Mononuclear cell (primary cell): Measurements from ENCODE around the gene SLC16A5. TPM values are rescaled to one million over a fixed set of nuclear protein-coding genes. Genes with fewer than 3 reads are reported as not detected.
"Not testable (repeated sequence)": the region's sequence is repeated elsewhere in the genome, so short reads cannot be mapped to it uniquely, and the experiment has no call there.

ENCODE experiments used
- H3K27me3 ChIP-seq: 2 replicates; pipeline ENCODE4 v1.6.0; 2011; ENCODE audit warnings: low read length, control low read depth; ENCODE audit not compliant: insufficient read depth
- H3K4me1 ChIP-seq: 2 replicates; pipeline ENCODE4 v1.5.1; 2011; ENCODE audit warnings: mild to moderate bottlenecking, low read length, control low read depth; ENCODE audit not compliant: insufficient read depth
- H3K4me3 ChIP-seq: 2 replicates; pipeline ENCODE4 v1.5.1; 2011; ENCODE audit warnings: mild to moderate bottlenecking, low read length, moderate library complexity
- H3K9me3 ChIP-seq: 2 replicates; pipeline ENCODE4 v1.5.1; 2011; ENCODE audit warnings: low read depth, mild to moderate bottlenecking, control low read depth, low read length
- total RNA-seq: library from RNA; depleted of rRNA; stranded (reverse); fragments of >200 nt; gene quantifications from one replicate; pipeline ENCODE4 v1.2.3, GENCODE V29; 2012

The SLC16A5 gene
- total RNA-seq, 1 donor: 13.0 TPM

DNA sequence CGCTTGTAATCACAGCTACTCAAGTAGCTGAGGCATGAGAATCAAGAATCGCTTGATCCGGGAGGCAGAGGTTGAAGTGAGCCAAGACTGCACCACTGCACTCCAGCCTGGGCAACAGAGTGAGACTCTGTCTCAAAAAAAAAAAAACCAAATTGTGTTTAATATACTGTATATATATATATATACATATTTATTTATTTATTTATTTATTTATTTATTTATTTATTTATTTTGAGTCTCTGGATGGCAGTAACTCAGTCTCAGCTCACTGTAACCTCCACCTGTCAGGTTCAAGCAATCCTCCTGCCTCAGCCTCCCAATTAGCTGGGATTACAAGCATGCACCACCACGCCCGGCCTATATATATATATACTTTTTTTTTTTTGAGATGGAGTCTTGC lies 14.8 kb upstream of the SLC16A5 start:
- H3K4me3 ChIP-seq, H3K27me3 ChIP-seq, H3K9me3 ChIP-seq: not testable (repeated sequence)
- peaks cover 25% of the 10 kb centered on the region for H3K4me1 ChIP-seq

DNA sequence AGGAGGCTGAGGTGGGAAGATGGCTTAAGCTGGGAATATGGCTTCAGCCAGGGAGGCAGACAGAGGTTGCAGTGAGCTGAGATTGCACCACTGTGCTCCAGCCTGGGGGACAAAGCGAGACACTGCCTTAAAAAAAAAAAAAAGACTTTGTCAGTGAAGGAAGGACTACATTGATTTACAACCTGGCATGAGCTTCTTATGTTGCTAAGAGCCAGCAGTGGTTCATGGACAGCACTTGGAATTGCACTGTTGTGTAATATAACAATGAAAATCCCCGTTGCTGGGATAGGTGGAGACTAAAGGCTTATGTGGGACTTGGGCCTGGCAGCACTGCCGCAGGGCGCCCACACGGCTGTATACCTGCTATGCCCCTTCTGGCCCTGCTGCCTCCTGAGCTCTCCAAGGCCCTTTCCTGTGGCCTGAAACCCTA lies 14.1 kb upstream of the SLC16A5 start:
- Histone ChIP-seq H3K27me3 (no peaks in the 10 kb centered on the region), H3K4me3 (no peak overlapping the region), H3K9me3 (no peaks in the 10 kb centered on the region), H3K4me1 (peaks cover 32% of the 10 kb centered on the region)

DNA sequence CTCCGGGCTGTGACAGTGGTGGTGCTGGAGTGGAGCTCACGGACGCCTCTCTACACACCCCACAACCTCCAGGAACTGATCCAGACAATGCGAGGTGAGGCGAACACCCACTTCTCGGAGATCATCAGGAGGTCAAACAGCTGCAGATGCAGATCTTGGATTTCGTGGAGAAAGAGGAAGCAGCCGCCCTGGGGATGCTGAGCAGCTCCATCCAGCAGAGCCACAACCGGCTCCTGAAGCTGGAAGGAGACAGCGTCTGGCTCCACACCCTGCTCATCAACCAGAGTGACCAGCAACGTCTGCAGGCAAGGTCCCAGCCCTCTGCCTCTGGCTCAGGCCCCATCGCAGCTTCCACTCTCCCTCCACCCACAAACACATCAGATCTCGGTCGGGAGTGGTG lies 13.2 kb upstream of the SLC16A5 start:
- H3K9me3 ChIP-seq: no peaks in the 10 kb centered on the region
- H3K4me1 ChIP-seq: peaks cover 32% of the 10 kb centered on the region
- no peak overlapping the region for H3K4me3 ChIP-seq
- no peaks in the 10 kb centered on the region for H3K27me3 ChIP-seq

DNA sequence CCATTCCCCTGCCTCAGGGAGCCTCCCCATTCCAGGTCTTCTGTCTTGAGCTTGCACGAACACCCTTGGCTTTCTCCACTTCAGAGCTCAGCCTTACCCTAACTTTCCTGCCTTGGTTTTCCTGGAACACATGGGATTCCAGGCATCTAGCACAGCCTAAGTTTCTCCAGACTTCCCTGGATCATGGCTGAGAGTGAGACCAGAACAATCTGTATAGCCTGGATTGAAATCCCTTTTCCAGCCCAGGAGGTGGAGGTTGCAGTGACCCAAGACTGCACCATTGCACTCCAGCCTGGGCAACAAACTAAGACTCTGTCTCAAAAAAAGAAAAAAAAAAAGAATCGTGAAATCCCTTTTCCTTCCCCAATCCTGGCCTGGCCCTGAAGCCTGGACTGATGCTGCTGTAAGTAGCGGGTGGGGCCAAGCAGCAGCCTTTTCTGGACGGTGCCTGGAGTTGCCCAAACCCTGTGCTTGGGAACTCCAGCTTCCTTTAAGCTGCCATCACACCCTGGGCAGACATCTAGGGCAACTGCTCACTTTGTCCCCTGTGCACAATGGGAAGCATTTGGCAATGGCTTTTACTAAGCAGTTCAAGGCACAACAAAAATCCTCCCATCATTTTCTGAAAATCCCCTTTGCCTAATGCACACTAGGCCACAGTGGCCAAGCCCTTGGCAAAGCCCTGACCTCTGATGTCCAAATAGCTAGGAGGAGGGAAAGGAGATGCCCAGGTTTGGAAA lies 12.0 kb upstream of the SLC16A5 start:
- Histone ChIP-seq H3K4me3 (no peak overlapping the region), H3K27me3 (no peaks in the 10 kb centered on the region), H3K4me1 (peaks cover 35% of the 10 kb centered on the region), H3K9me3 (no peaks in the 10 kb centered on the region)

DNA sequence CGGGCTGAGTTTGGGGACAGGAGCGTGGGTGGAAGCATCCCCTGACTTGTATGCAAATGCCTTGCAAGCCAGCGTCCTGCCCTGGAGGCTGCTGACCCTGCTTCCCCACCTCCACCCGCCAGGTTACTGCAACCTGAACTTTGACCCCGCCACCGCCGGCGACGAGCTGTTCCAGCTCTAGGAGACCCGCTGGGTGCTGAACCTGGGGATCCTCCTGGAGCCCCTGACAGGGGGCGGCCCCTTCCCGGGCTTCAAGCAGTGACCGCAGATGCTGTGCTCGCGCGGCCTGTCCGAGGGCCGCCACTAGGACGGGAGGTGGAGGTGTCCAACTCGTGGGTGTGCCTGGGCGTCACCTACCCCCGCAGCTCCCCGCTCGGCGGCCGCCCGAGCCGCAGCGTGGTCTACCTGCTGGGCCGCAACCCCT lies 10.7 kb upstream of the SLC16A5 start:
- Histone ChIP-seq H3K4me1 (peaks cover 40% of the 10 kb centered on the region), H3K27me3 (no peaks in the 10 kb centered on the region), H3K9me3 (no peaks in the 10 kb centered on the region), H3K4me3 (peak overlapping the region; percentile 4)

DNA sequence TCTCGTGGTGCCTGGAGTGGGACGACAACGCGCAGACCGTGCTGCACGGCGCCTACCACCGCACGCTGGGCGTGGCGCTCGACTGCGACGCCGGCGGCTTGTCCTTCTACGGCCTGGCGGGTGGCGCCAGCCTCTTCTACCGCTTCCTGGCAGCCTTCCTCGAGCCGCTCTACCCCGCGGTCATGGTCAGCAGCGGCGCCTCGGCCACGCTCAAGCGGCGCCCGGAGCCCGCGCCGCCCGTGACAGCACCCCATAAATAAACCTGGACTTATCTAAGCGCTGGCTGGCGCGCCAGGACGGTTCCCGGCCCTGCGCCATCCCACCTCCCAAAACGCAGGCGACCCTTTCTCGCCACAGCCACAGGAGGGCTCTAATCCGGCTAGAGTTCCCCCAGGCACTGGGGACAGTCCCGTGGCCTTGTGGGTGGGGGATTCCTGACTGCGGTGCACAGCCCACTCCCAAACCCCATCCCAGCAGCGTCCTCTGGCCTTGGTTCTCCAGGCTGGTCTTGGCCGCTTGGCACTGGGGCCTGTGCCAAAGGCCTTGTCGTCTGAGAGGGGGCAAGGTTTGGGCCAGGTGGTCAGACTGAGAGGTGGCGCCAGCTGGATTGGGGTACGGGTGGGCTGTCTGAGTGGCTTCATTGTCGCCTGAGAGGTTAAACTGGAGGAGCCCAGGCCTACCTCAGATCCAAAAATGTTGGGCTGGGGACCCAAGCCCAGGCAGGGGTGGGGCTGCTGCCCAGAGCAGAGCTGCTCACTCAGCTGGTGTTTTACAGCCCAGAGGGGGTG lies 10.1 kb upstream of the SLC16A5 start:
- no peaks in the 10 kb centered on the region for H3K9me3 ChIP-seq
- H3K27me3 ChIP-seq: no peaks in the 10 kb centered on the region
- peaks cover 40% of the 10 kb centered on the region for H3K4me1 ChIP-seq
- peak overlapping the region; percentile 4 for H3K4me3 ChIP-seq

DNA sequence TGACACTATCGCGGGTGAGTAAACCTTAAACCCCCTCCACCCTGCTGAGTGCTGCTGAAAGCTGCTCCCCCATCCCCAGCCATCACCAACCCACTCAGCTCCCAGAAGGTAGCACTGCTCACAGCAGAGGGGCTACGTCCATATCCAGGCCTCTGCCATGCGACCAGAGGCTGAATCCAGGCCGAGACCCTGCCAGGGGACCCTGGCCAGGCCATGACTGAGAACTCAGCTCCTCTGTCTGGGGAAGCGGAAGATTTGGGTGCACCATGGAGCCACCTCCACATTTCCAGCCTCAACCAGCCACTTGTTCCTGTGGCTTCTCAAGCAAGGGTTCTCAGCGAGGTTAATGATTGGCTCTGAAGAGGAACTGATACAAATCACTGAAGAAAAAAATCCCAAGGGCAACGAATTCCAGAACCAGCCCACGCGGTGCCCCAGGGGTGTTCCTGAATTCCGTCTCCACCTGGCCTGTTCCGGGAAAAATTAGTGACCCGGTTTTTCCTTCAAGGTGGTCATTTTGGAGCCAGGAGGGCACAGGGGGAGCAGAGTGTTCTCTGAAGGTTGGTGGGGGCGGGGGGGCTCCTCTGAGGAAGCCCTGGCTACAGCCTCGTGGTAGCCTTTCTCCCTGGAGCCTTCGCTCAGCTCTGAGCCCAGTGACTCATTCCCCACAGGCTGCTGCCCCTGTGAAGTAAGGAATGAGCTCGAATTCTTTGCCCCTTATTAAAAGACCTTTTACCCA lies 9.3 kb upstream of the SLC16A5 start:
- Histone ChIP-seq H3K27me3 (no peaks in the 10 kb centered on the region), H3K4me1 (peaks cover 40% of the 10 kb centered on the region), H3K9me3 (no peaks in the 10 kb centered on the region), H3K4me3 (no peak overlapping the region)

DNA sequence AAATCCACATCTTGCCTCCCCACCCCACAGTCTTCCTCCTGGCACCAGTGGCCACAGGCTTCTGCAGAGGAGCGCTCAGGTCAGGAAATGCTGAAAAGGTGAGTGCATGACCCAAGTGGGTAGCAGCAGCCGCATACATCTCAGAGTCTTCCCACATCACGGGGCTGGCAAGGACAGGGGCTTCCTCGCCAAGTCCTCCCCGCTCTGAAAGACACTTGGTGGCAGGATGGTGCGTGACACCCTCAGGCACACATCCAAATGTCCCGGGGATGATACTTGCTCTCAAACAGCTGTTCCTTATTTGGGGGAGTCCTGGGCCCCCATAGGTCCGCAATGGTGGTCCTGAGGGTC lies 8.8 kb upstream of the SLC16A5 start:
- Histone ChIP-seq H3K4me1 (peaks cover 40% of the 10 kb centered on the region), H3K27me3 (no peaks in the 10 kb centered on the region), H3K9me3 (no peaks in the 10 kb centered on the region), H3K4me3 (no peak overlapping the region)

DNA sequence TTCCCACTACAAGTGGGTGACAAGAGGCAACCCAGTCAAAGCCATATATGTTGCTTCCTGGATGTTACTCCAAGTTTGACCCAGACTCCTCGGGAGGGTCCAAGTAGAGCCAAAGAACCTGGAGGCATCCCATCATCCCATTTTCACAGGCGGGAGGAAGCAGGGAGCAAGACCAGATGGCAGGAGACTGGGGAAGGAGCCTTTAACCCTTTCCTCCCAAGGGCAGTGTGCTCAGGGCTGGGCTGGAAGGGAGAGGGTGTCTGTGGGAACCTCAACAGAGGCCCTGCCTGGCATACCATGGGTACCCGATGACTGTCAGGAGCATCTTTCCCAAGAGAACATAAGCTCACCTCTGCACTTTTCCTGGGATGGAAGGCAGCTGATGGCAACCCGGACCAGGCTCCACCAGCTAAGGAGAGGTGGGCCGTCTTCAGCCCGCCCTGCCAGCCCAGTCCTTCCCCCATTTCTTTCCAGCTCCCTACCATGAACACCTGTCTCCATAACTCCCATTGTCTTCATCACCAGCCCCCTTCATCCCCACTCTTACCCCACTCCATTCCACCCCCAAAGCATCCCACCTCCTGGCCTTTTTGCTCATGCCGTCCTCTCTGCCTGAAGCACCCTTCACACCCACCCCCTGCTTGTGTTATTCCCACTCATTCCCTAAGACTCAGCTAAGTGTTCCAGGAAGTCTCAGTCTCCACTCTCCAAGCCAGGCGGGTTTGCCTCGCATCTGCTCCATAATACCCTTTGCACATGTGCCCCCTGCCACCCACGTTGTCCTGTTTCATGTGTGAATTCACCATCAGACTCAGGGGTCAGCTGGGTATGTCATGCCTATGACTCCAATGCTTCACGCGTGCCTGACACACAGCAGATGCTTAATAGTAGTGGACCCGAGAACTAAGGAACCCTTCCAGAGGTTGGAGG lies 5.9 kb upstream of the SLC16A5 start:
- Histone ChIP-seq H3K4me1 (peaks cover 26% of the 10 kb centered on the region), H3K4me3 (no peak overlapping the region), H3K9me3 (no peaks in the 10 kb centered on the region), H3K27me3 (no peaks in the 10 kb centered on the region)

DNA sequence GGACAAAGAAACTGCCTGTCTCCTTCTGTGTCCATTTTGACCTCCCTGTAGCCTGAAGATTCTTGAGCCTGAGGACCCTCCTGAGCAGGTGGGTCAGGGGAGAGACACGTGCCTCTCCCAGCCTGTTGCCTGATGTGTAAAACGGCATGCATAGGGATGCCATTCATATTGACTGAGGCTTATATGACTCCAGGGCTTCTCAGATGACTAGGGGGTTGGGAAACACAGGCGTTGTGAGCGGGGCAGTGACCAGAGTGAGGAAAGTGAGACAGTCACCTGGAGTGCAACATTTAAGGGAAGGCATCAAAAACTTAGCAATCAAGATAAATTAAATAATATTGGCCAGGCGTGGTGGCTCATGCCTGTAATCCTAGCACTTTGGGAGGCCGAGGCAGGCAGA lies 5.1 kb upstream of the SLC16A5 start:
- Histone ChIP-seq H3K4me1 (peaks cover 26% of the 10 kb centered on the region), H3K27me3 (no peaks in the 10 kb centered on the region), H3K4me3 (no peak overlapping the region), H3K9me3 (no peaks in the 10 kb centered on the region)

DNA sequence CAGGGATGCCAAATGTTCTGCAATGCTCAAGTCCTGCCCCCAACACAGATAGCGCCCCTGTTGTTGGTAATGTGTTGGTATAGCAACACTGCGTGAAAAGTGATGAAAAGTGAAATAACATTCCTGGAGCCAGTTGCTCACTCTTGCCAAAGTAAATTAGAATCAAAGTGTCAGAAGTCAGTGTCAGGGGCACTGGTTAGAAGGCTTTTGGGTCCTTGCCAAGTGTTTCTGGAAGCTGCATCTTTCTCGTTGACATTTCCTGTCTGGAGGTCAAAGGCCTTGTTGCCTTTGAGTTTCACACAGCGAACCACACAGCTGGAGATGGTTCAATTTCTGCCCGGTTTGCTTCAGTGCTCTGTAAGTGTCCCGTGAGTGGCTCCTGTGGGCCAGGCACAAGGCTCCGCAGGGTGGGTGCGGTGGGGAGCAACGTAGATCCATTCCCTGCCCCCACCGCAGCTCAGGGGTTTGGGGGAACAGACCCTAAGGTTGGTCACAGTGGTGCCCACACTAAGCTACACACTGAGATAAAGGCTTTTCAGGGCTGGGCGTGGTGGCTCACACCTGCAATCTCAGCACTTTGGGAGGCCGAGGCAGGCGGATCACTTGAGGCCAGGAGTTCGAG lies 3.6 kb upstream of the SLC16A5 start:
- Histone ChIP-seq H3K4me1 (peaks cover 29% of the 10 kb centered on the region), H3K9me3 (no peaks in the 10 kb centered on the region), H3K27me3 (no peaks in the 10 kb centered on the region), H3K4me3 (no peak overlapping the region)

DNA sequence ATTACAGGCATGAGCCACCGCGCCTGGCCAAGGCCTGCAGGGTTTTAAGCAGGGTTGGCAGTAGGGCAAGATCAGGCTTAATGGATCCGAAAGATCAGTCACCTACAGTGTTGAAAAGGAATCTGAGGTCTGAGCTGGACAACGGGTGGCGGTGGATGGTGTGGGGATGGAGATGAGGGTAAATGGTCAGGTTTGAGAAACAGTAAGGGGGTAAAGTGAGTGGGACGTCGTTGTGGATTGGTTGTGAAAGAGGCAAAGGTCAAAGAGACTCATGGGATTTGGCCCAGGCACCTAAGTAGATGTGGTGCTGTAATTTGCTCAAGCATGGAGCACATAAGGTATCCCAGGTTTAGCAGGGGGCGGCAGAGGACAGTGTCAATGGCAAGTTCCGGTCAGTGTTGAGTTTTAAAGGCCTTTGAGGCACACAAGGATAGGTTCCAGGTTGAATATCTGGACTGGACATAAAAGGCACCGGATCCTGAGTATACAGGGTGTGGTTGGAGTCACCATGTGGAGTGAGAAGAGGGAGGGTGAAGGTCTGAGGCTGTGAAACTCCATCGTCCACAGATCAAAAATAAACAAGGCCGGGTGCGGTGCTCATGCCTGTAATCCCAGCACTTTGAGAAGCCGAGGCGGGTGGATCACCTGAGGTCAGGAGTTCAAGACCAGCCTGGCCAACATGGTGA lies 1.1 kb upstream of the SLC16A5 start:
- H3K9me3 ChIP-seq: no peaks in the 10 kb centered on the region
- peaks cover 44% of the 10 kb centered on the region for H3K4me1 ChIP-seq
- no peaks in the 10 kb centered on the region for H3K27me3 ChIP-seq
- H3K4me3 ChIP-seq: no peak overlapping the region

DNA sequence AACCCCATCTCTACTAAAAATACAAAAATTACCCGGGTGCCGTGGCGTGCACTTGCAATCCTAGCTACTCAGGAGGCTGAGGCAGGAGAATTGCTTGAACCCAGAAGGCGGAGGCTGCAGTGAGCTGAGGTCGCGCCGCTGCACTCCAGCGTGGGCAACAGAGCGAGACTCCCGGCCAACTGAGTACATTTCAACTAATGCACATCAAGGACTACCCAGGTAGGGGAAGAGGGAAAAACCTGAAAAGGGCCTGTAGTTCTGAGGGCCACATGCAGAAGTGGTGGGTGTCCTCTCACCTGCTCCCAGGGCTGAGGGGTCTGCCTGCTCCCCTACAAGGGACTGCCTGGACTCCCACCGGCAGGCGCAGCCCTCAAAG lies 584 bp upstream of the SLC16A5 start:
- Histone ChIP-seq H3K4me1 (peaks cover 50% of the 10 kb centered on the region), H3K9me3 (no peaks in the 10 kb centered on the region), H3K27me3 (no peaks in the 10 kb centered on the region), H3K4me3 (peak overlapping the region; percentile 53)
